ENCODE data around the gene RAPGEF2.
"Not testable (repeated sequence)": the region's sequence is repeated elsewhere in the genome, so short reads cannot be mapped to it uniquely, and the experiment has no call there.

Gene RAPGEF2

GRCh38 chr4:159110961-159111360 lies 8.1 kb downstream of the RAPGEF2 start:
- intact Hi-C loops (cut with DNase I; ENCODE audit: low total_unique reads) = no loop called here
- no peaks in the 10 kb centered on the region for H3K27me3 ChIP-seq
- H3K27ac ChIP-seq = no peak overlapping the region
- TF ChIP-seq CTCF (IDR thresholded peaks at IDR 0.05) = no peak
- peaks cover 0 to 44% (median 10%) of the 10 kb centered on the region in 4 donors for H3K4me1 ChIP-seq
- no peaks in the 10 kb centered on the region for H3K9me3 ChIP-seq
- no peak overlapping the region for H3K4me3 ChIP-seq
- no peak for DNase-seq
- no peaks in the 10 kb centered on the region for H3K36me3 ChIP-seq

GRCh38 chr4:159111416-159111815 lies 8.5 kb downstream of the RAPGEF2 start:
- H3K4me3 ChIP-seq = no peak overlapping the region
- DNase-seq = no peak
- intact Hi-C loops (cut with DNase I; ENCODE audit: low total_unique reads) = no loop called here
- H3K36me3 ChIP-seq = no peaks in the 10 kb centered on the region
- H3K27ac ChIP-seq = no peak overlapping the region
- H3K4me1 ChIP-seq = peaks cover 0 to 41% (median 8%) of the 10 kb centered on the region in 4 donors
- no peak for TF ChIP-seq CTCF (IDR thresholded peaks at IDR 0.05)
- H3K27me3 ChIP-seq = no peaks in the 10 kb centered on the region
- H3K9me3 ChIP-seq = no peaks in the 10 kb centered on the region

GRCh38 chr4:159113366-159113765 lies 10.5 kb downstream of the RAPGEF2 start:
- H3K27ac ChIP-seq; H3K27me3 ChIP-seq; H3K4me3 ChIP-seq; H3K36me3 ChIP-seq; intact Hi-C loops (cut with DNase I; ENCODE audit: low total_unique reads); DNase-seq; H3K9me3 ChIP-seq: not testable (repeated sequence)
- H3K4me1 ChIP-seq = peaks cover 0 to 31% (median 5%) of the 10 kb centered on the region in 4 donors

- H3K36me3 ChIP-seq; H3K4me3 ChIP-seq; H3K27me3 ChIP-seq; H3K27ac ChIP-seq; DNase-seq; H3K9me3 ChIP-seq; intact Hi-C loops (cut with DNase I; ENCODE audit: low total_unique reads): not testable (repeated sequence)
- peaks cover 0 to 26% (median 0%) of the 10 kb centered on the region in 4 donors for H3K4me1 ChIP-seq
Observed at GRCh38 chr4:159116098-159116497, 13.2 kb downstream of the RAPGEF2 start.

GRCh38 chr4:159116693-159117092 lies 13.8 kb downstream of the RAPGEF2 start:
- intact Hi-C loops (cut with DNase I; ENCODE audit: low total_unique reads) = not testable (repeated sequence)

GRCh38 chr4:159117564-159117963 lies 14.7 kb downstream of the RAPGEF2 start:
- Histone ChIP-seq H3K9me3 (no peaks in the 10 kb centered on the region), H3K27ac (no peak overlapping the region), H3K4me1 (peaks cover 0 to 32% (median 0%) of the 10 kb centered on the region in 4 donors), H3K27me3 (no peaks in the 10 kb centered on the region), H3K4me3 (no peak overlapping the region), H3K36me3 (no peaks in the 10 kb centered on the region)
- no peak for TF ChIP-seq CTCF (IDR thresholded peaks at IDR 0.05)
- no peak for DNase-seq
- intact Hi-C loops (cut with DNase I; ENCODE audit: low total_unique reads) = no loop called here

More at GRCh38 chr4:159116693-159117092, 13.8 kb downstream of the RAPGEF2 start:
- not testable (repeated sequence) for H3K27me3 ChIP-seq, H3K27ac ChIP-seq, H3K9me3 ChIP-seq, H3K4me3 ChIP-seq, DNase-seq, H3K36me3 ChIP-seq
- peaks cover 0 to 31% (median 0%) of the 10 kb centered on the region in 4 donors for H3K4me1 ChIP-seq

- intact Hi-C loops (cut with DNase I; ENCODE audit: low total_unique reads) = no loop called here
Observed at GRCh38 chr4:159117968-159118367, 15.1 kb downstream of the RAPGEF2 start.

More at GRCh38 chr4:159117968-159118367, 15.1 kb downstream of the RAPGEF2 start:
- DNase-seq = no peak
- Histone ChIP-seq H3K36me3 (no peaks in the 10 kb centered on the region), H3K27ac (no peak overlapping the region), H3K9me3 (no peaks in the 10 kb centered on the region), H3K4me3 (no peak overlapping the region), H3K4me1 (peaks cover 0 to 32% (median 0%) of the 10 kb centered on the region in 4 donors), H3K27me3 (no peaks in the 10 kb centered on the region)
- no peak for TF ChIP-seq CTCF (IDR thresholded peaks at IDR 0.05)

Measured in tibial artery (tissue), 4 donors.